Spleen (tissue), 11 donors: ENCODE data around the gene MPHOSPH6. TPM values are rescaled to one million over a fixed set of nuclear protein-coding genes. Genes with fewer than 3 reads are reported as not detected.

Source experiments
- DNase-seq: peaks from one replicate; pipeline ENCODE4 v3.0.0-alpha.2; 2020
- H3K27ac ChIP-seq, 8 donors: fragments of 200-600 bp; sonication (generic) in 7 of 8; 1 replicate in 4 of 8; 2 replicates in 4 of 8; pipeline versions ENCODE4 v1.5.0 to v1.8.0; 2016 to 2021; ENCODE audit warnings: inconsistent platforms in 4 of 8, mild to moderate bottlenecking in 4 of 8, moderate library complexity in 1 of 8
- H3K27me3 ChIP-seq, 7 donors: fragments of 200-600 bp; sonication (generic) in 6 of 7; replicated peaks in 1 of 7; 1 replicate in 4 of 7; 2 replicates in 3 of 7; pipeline versions ENCODE4 v1.5.0 to v1.8.0; 2016 to 2021; ENCODE audit warnings: inconsistent platforms in 3 of 7, mild to moderate bottlenecking in 1 of 7
- H3K36me3 ChIP-seq, 6 donors: fragments of 200-600 bp; sonication (generic) in 5 of 6; 1 replicate in 4 of 6; 2 replicates in 2 of 6; pipeline versions ENCODE4 v1.5.0 to v1.8.0; 2016 to 2021; ENCODE audit warnings: inconsistent platforms in 2 of 6
- H3K4me1 ChIP-seq, 6 donors: fragments of 200-600 bp; sonication (generic) in 5 of 6; 1 replicate in 3 of 6; 2 replicates in 3 of 6; pipeline versions ENCODE4 v1.5.0 to v1.8.0; 2016 to 2021; ENCODE audit warnings: inconsistent platforms in 3 of 6
- H3K4me3 ChIP-seq, 8 donors: fragments of 200-600 bp; sonication (generic) in 7 of 8; 1 replicate in 4 of 8; 2 replicates in 4 of 8; pipeline versions ENCODE4 v1.5.0 to v1.8.0; 2016 to 2021; ENCODE audit warnings: inconsistent platforms in 4 of 8, mild to moderate bottlenecking in 4 of 8, moderate library complexity in 2 of 8
- H3K9me3 ChIP-seq, 8 donors: fragments of 200-600 bp; sonication (generic) in 7 of 8; 1 replicate in 4 of 8; 2 replicates in 4 of 8; pipeline versions ENCODE4 v1.5.0 to v1.8.0; 2016 to 2021; ENCODE audit warnings: inconsistent platforms in 4 of 8
- CTCF ChIP-seq, 11 experiments: fragments of 200-600 bp in 7 of 11; fragments of 450-650 bp in 4 of 11; sonication (generic) in 4 of 11; IDR thresholded peaks in 8 of 11; conservative IDR thresholded peaks in 3 of 11; 1 replicate in 7 of 11; 2 replicates in 4 of 11; pipeline versions ENCODE4 v1.4.0 to v1.8.0; 2016 to 2021; ENCODE audit warnings: antibody characterized with exemption in 11 of 11, inconsistent platforms in 4 of 11, mild to moderate bottlenecking in 1 of 11
- POLR2A ChIP-seq, 3 donors: fragments of 450-650 bp; IDR thresholded peaks; one replicate each; pipeline ENCODE4 v1.5.1; 2017; ENCODE audit warnings: antibody characterized with exemption in 3 of 3, mild to moderate bottlenecking in 1 of 3
- POLR2AphosphoS5 ChIP-seq, 3 donors: sonication (generic); formaldehyde crosslinking; IDR thresholded peaks; one replicate each; pipeline ENCODE4 v1.5.1; 2017; ENCODE audit warnings: antibody characterized with exemption in 3 of 3
- WGBS, 5 donors: extraction: QIAGEN DNeasy Blood & Tissue Kit in 3 of 5; methylation state at CpG; one replicate each; pipeline versions ENCODE4 v1.1.5 to v1.1.7; 2013 to 2018; 5-methylcytosine and 5-hydroxymethylcytosine counted together
- intact Hi-C: fragments of 100-400 bp; cut with DNase I; formaldehyde crosslinking; loops from one replicate; pipeline ENCODE4 v1.15.0; 2023; ENCODE audit warnings: low total_unique reads
- polyA plus RNA-seq, 3 donors: library from polyadenylated mRNA; stranded (reverse); fragments of 200-250 nt; gene quantifications; one replicate each; pipeline ENCODE4 v1.2.1, GENCODE V29; 2013
- total RNA-seq, 7 donors: library from RNA; depleted of rRNA in 3 of 7; stranded (reverse); fragments of >200 nt in 3 of 7; fragmentation: NEBNext Ultra II Directional in 4 of 7; extraction: Animal tissue kit (Norgen Biotek cat#: 25700) in 4 of 7; gene quantifications; one replicate each; pipeline versions ENCODE4 v1.1.0 to v1.2.1, GENCODE V29; 2016 to 2021
- donor health status: healthy with polysubstance abuse.
- donor health status: DM: no; HTN: no; CAD: no; lungs with moderate emphysema.
- donor health status: DM: no; HTN: no; CAD: no.
- donor health status: Bipolar disorder and iron deficiency.
- donor health status: healthy.
- donor health status: DM: no; HTN: no; CAD: no.
- donor health status: DM: yes; HTN: yes; CAD: no.

MPHOSPH6 gene
- total and polyA plus RNA-seq, 10 donors: 13.7 to 56.8 (median 22.9) TPM

GRCh38 chr16:82182266-82183003 is 12.4 kb upstream of the MPHOSPH6 start:
- H3K9me3 ChIP-seq: no peaks in the 10 kb centered on the region
- 48 to 73% (median 71%) methylated on average over 4 of the region's 4 CpGs for WGBS, 5 donors
- H3K36me3 ChIP-seq: no peaks in the 10 kb centered on the region
- intact Hi-C loops: no loop called here
- H3K4me1 ChIP-seq: no peaks in the 10 kb centered on the region
- H3K27me3 ChIP-seq: peaks cover 0 to 58% (median 9%) of the 10 kb centered on the region in 7 donors
- TF ChIP-seq CTCF (IDR thresholded peaks at IDR 0.05 in 8 of 11, conservative IDR thresholded peaks at IDR 0.05 in 3 of 11) (no peak), POLR2AphosphoS5 (IDR thresholded peaks at IDR 0.05) (no peak), POLR2A (IDR thresholded peaks at IDR 0.05) (no peak)
- DNase-seq: no peak
- no peak overlapping the region for H3K27ac ChIP-seq
- no peak overlapping the region for H3K4me3 ChIP-seq

DNA sequence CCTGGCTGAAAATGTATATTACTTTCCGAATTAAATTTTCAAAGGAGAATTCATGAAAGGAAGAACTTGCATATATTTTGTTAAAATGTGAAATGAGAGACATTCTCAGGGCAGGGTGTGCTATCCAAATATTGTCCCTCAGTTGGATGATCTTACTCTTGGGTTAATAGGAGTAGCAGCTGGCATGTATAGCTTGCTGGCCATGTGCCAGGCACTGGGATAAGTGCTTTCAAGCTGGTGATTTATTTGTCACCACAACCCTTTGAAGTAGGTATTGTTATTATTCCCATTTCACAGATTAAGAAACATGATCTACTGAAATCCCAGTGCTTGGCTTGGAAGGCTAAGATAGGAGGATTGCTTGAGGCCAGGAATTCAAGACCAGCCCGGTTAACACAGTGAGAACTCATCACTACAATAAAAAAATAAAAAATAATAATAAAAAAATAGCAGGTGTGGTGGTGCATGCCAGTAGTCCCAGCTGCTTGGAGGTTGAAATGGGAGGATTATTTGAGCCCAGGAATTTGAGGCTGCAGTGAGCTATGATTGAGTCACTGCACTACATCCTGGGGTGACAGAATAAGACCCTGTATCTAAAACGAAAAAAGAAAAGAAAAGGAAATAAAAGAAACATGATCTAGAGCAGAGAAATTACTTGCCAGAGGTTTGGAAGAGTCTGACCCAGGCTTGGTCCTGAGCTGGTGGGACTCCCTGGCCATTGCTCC is 11.6 kb upstream of the MPHOSPH6 start:
- TF ChIP-seq POLR2A (IDR thresholded peaks at IDR 0.05) (no peak), POLR2AphosphoS5 (IDR thresholded peaks at IDR 0.05) (no peak), CTCF (IDR thresholded peaks at IDR 0.05 in 8 of 11, conservative IDR thresholded peaks at IDR 0.05 in 3 of 11) (no peak)
- no peak overlapping the region for H3K27ac ChIP-seq
- intact Hi-C loops: no loop called here
- peaks cover 0 to 60% (median 10%) of the 10 kb centered on the region in 7 donors for H3K27me3 ChIP-seq
- no peaks in the 10 kb centered on the region for H3K4me1 ChIP-seq
- no peak for DNase-seq
- no peaks in the 10 kb centered on the region for H3K36me3 ChIP-seq
- no peak overlapping the region for H3K4me3 ChIP-seq
- no peaks in the 10 kb centered on the region for H3K9me3 ChIP-seq
- 72 to 83% (median 76%) methylated on average over 3 of the region's 3 CpGs for WGBS, 5 donors

DNA sequence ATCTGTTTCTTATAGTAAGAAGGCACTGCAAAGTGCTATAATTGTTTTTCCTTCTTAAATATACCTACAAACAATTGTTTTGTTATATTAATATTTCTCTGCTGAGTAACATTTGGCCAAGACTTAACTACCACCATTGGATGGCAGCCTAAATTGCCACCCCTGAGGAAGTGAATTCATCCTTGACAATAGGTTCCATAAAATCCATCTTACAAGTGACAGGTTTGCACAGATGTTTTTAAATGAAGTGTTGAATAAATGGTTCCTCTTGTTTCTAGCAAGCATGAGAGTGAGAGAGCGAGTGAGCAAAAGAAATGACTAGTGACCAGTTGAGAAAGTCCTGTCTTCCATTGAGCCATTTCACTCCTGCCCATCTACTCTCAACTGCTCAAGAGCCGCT is 8.3 kb upstream of the MPHOSPH6 start:
- Histone ChIP-seq H3K4me1 (no peaks in the 10 kb centered on the region), H3K9me3 (no peaks in the 10 kb centered on the region), H3K27me3 (peaks cover 0 to 64% (median 5%) of the 10 kb centered on the region in 7 donors), H3K27ac (no peak overlapping the region), H3K36me3 (no peaks in the 10 kb centered on the region), H3K4me3 (no peak overlapping the region)
- TF ChIP-seq CTCF (IDR thresholded peaks at IDR 0.05 in 8 of 11, conservative IDR thresholded peaks at IDR 0.05 in 3 of 11) (no peak), POLR2AphosphoS5 (IDR thresholded peaks at IDR 0.05) (no peak), POLR2A (IDR thresholded peaks at IDR 0.05) (no peak)
- intact Hi-C loops: no loop called here
- 78 to 94% (median 88%) methylated on average over 2 of the region's 2 CpGs for WGBS, 5 donors
- DNase-seq: no peak

GRCh38 chr16:82177555-82177954 is 7.5 kb upstream of the MPHOSPH6 start:
- no peaks in the 10 kb centered on the region for H3K36me3 ChIP-seq
- no peak overlapping the region for H3K27ac ChIP-seq
- WGBS, 5 donors: 85 to 93% (median 88%) methylated on average over 4 of the region's 4 CpGs
- no peak for TF ChIP-seq POLR2A (IDR thresholded peaks at IDR 0.05)
- no peak for TF ChIP-seq POLR2AphosphoS5 (IDR thresholded peaks at IDR 0.05)
- TF ChIP-seq CTCF (IDR thresholded peaks at IDR 0.05 in 8 of 11, conservative IDR thresholded peaks at IDR 0.05 in 3 of 11): no peak
- intact Hi-C loops: no loop called here
- peaks cover 0 to 72% (median 5%) of the 10 kb centered on the region in 7 donors for H3K27me3 ChIP-seq
- DNase-seq: no peak
- H3K4me3 ChIP-seq: no peak overlapping the region
- no peaks in the 10 kb centered on the region for H3K4me1 ChIP-seq
- no peaks in the 10 kb centered on the region for H3K9me3 ChIP-seq
